Peyer's patch (tissue), 4 donors: ENCODE measurements around the gene OSBPL3.

Source experiments
- CTCF ChIP-seq, 6 experiments: fragments of 450-650 bp in 4 of 6; fragments of 200-600 bp in 2 of 6; sonication (generic) in 1 of 6; IDR thresholded peaks; one replicate each; pipeline ENCODE4 v1.5.1; 2017 to 2019; ENCODE audit warnings: antibody characterized with exemption in 6 of 6, mild to moderate bottlenecking in 3 of 6, moderate library complexity in 1 of 6
- POLR2A ChIP-seq, 2 donors: fragments of 450-650 bp; IDR thresholded peaks; one replicate each; pipeline ENCODE4 v1.5.1; 2017; ENCODE audit warnings: antibody characterized with exemption in 2 of 2, mild to moderate bottlenecking in 2 of 2, moderate library complexity in 2 of 2

DNA sequence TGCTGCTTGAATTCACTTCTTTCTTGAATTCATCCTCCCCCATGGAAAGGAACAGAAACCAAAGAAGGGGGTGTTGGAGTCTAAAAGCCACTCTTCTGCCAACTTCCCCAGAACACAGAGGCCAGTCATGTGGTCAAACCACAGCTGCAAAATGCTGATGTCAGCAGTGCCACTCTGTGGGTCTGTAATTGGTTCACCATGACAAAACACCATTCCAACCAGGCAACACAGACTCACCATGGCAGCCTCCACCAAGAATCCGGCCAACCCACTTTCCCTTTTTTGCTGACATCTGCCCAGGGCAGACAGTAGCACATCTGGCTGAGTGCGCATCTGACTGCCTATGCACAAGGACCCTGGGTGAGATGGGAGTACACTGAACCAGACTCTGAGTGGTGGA is 16.8 kb downstream of the OSBPL3 start:
- no peak for TF ChIP-seq POLR2A (IDR thresholded peaks at IDR 0.05)
- no peak for TF ChIP-seq CTCF (IDR thresholded peaks at IDR 0.05)
